Measurements from ENCODE around the gene PDLIM4.

Gene PDLIM4

DNA sequence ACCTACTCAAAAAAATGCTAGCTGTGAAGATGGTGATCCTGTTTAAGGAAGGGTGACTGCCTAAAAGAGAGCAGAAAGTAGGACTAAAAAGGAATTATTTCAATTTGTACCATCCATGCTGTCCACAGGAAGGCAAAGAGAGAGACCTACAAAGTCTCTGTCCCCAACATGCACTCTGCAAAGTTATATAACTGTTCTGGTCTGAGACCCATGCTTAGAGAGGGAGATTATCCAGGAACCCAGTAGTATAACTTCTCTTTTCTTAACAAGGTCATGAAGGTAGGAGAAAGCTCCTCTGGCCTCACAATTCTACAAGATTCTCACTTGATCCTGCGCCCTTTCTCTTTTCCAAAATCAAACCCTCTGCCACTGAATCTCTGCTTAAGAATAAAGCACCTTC, 62.5 kb downstream of the PDLIM4 start:
- no peak for ATAC-seq
- H3K4me3 Mint-ChIP-seq = no peak overlapping the region
- H3K27me3 Mint-ChIP-seq = no peaks in the 10 kb centered on the region
- H3K9me3 Mint-ChIP-seq = no peaks in the 10 kb centered on the region
- no peaks in the 10 kb centered on the region for H3K4me1 Mint-ChIP-seq
- H3K27ac Mint-ChIP-seq = no peak overlapping the region
- DNase-seq = no peak

DNA sequence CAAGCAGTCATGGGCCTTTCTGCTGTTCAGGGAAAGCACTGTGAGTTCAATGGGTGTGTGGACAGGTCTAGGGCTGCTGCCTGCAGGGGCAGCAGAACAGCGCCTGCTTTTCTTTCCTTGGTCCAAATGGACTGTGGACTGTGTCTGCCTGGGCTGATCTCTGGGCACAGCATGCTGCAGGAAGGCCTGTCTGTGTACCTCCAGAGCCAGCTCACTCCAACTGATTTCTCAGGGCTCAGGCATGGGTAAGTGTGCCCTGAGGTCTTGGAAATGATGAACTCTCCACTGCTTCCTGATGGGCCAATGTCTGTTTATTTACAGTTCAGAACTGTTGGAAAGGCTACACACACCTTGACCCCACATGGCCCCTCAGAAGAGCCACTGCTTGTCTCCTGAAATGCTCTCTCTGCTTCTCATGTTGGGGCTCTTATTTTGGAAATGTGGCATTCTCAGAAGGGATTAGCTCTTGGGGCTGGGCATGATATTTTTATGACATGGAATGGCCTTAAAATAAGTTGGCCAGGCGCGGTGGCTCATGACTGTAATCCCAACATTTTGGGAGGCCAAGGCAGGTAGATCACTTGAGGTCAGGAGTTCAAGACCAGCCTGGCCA, 63.7 kb downstream of the PDLIM4 start:
- DNase-seq = no peak
- H3K27ac Mint-ChIP-seq = no peak overlapping the region
- no peaks in the 10 kb centered on the region for H3K27me3 Mint-ChIP-seq
- no peak for ATAC-seq
- H3K4me3 Mint-ChIP-seq = no peak overlapping the region
- H3K9me3 Mint-ChIP-seq = no peaks in the 10 kb centered on the region
- H3K4me1 Mint-ChIP-seq = no peaks in the 10 kb centered on the region

DNA sequence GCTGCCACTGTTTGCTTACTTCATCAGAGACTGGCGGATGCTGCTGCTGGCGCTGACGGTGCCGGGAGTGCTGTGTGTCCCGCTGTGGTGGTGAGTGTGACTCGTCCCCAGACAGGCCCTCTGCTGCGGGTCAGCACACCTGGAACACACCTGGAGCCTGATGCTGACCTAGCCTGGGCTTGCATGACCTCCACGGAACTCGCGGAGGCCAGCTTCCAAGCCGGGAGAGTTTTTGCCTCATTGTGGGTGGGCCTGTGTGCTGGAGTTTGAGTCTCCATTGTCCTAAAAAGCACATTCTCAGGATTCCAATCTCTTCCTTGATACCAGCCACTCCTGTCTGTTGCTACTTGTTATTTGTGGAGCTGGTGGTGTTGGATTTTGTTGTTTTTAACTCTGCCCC, 64.8 kb downstream of the PDLIM4 start:
- Mint-ChIP-seq H3K4me1 (no peaks in the 10 kb centered on the region), H3K27me3 (no peaks in the 10 kb centered on the region), H3K4me3 (no peak overlapping the region), H3K27ac (no peak overlapping the region), H3K9me3 (no peaks in the 10 kb centered on the region)
- no peak for DNase-seq
- no peak for ATAC-seq

Measured in stimulated activated naive CD8-positive, alpha-beta T cell treated with anti-CD3 and anti-CD28 coated beads, Interleukin-15, amount 100 ng/mL, for 72 hours (primary cell).